Epidermal melanocyte (primary cell): Measurements from ENCODE around the gene MYG1.
"Not testable (repeated sequence)": the region's sequence is repeated elsewhere in the genome, so short reads cannot be mapped to it uniquely, and the experiment has no call there.

Experiments used
- DNase-seq: peaks from one replicate; pipeline ENCODE4 v3.0.0; 2011; ENCODE audit warnings: low spot score; ENCODE audit not compliant: insufficient read length

MYG1 gene

DNA sequence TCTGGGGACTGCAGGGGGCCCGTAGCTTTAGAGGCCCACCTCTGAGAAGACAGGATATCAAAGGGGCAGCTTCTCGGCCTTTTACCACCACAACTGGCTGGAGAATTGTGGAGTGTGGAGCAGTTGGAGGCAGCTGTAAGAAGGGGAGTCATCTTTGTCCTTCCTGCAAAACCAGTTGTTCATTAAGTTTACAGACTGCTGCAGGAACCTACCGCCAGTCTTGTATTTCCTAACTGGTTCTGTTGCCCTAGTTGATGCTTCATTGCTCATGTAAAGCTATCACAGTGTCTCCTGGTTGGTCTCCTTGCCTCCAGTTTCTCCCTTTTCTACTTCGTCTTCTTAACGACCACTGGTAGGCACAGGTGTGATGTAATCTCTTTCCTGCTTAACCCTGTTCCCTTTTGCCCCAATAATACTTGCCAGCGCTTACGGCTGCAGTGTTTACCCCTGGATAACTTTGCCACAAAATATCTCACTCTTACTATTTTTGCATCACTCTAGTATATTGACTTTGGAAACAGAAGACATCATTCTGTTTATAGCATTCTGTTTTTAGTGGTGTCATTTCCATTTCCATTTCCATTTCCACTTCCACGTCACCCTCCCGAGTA is 19.5 kb upstream of the MYG1 start:
- no peak for DNase-seq

- no peak for DNase-seq
These were observed 13.0 kb upstream of the MYG1 start for GRCh38 chr12:53286448-53286847.

- DNase-seq = peak; percentile 77
These were observed 11.7 kb upstream of the MYG1 start for GRCh38 chr12:53287741-53288216.

DNA sequence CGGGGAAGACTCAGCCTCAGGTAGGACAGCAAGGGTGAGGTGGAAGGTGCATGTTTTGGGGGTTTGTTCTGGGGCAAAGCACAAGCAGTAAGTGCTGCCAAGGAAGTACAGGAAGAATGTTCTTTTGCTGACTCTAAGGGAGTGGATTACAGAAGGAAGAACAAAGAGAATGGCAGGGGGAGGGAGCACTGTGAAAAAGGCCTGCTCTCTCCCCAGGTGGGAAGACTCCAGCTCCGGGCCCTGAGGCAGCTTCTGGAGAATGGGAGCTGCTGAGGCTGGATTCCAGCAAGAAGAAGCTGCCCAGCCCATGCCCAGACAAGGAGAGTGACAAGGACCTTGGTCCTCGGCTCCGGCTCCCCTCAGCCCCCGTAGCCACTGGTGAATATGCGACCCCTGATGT is 11.2 kb upstream of the MYG1 start:
- no peak for DNase-seq

GRCh38 chr12:53289891-53290290 is 9.6 kb upstream of the MYG1 start:
- no peak for DNase-seq

GRCh38 chr12:53290661-53291060 is 8.8 kb upstream of the MYG1 start:
- DNase-seq = no peak

DNA sequence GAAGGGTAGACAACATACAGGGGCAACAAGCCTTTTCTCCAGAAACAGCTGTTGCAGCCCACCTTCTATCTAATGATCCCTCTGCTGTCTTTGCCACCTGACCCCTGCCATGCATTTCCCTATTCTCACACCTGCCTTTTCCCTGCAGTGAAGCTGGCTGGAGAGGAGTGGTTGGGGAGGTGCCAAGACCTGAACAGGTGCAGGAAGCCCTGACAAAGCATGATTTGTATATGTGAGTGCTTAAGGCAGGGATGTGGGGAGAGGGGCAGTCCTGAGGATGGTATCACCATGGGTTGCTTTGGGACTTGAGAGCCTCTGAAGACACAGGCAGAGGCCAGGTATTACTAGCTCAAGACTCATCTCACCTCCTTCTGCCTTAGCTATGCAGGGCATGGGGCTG is 7.1 kb upstream of the MYG1 start:
- DNase-seq = no peak

GRCh38 chr12:53295070-53295890 is 4.2 kb upstream of the MYG1 start, which contains the start of gene PFDN5:
Gene PFDN5, plus strand, starts transcription at chr12:53295542. Its CDS starts 26 bp downstream, at chr12:53295568.
- DNase-seq = peak; percentile 84

DNA sequence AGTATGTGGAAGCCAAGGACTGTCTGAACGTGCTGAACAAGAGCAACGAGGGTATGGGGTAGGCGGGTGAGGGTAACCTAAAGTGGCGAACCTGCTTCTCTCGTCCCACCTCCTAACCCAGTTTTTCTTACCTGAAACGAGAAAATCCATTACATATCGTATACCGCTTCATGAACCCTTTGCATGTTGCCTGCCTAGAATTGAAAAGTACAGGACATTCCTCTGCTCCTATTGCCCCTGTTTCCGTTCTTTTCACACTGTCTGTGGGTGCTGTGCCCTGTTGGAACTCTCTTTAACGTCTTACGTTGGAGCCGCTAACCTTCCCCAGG is 3.6 kb upstream of the MYG1 start:
- no peak for DNase-seq

- DNase-seq = not testable (repeated sequence)
These were observed 2.4 kb upstream of the MYG1 start for GRCh38 chr12:53297106-53297505.

- no peak for DNase-seq
These were observed 1.3 kb upstream of the MYG1 start for GRCh38 chr12:53298164-53298563.

GRCh38 chr12:53299101-53299453 is 418 bp upstream of the MYG1 start:
- DNase-seq = no peak

GRCh38 chr12:53300187-53300586 is 692 bp downstream of the MYG1 start:
- no peak for DNase-seq

DNA sequence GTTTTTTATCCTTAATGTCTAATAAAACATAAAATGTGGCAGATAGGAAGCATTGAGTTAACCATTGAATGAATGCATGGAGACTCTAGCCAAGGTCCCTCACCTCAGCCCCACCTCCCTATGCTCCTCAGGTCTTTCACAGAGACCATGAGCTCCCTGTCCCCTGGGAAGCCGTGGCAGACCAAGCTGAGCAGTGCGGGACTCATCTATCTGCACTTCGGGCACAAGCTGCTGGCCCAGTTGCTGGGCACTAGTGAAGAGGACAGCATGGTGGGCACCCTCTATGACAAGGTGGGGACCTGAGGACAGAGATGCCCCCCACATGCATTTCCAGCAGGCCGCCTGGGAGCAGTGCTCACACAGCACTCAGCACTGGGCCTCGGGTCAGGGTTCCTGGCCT is 3.4 kb downstream of the MYG1 start:
- DNase-seq = no peak

GRCh38 chr12:53306826-53307225 is 7.3 kb downstream of the MYG1 start:
- no peak for DNase-seq

GRCh38 chr12:53308276-53308675 is 8.8 kb downstream of the MYG1 start:
- no peak for DNase-seq

DNA sequence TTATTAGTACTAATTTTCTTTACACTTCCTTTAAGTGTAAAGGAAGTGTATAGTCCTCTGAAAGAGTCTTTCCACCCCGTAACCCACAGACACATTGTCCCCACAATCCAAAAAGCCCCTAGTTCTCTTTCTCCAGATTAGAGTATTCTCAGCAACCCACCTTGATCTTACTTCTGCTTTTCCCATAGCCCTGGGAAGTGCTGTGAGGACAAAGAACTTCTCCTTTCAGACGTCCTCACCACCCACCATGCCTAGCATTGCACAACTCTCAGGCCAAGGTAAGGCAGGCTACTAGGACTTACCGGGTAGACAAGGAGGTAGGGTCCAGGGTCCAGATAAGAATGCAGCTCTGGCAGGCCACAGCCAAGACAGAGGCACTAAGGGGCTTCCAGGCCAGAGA is 14.5 kb downstream of the MYG1 start:
- no peak for DNase-seq

DNA sequence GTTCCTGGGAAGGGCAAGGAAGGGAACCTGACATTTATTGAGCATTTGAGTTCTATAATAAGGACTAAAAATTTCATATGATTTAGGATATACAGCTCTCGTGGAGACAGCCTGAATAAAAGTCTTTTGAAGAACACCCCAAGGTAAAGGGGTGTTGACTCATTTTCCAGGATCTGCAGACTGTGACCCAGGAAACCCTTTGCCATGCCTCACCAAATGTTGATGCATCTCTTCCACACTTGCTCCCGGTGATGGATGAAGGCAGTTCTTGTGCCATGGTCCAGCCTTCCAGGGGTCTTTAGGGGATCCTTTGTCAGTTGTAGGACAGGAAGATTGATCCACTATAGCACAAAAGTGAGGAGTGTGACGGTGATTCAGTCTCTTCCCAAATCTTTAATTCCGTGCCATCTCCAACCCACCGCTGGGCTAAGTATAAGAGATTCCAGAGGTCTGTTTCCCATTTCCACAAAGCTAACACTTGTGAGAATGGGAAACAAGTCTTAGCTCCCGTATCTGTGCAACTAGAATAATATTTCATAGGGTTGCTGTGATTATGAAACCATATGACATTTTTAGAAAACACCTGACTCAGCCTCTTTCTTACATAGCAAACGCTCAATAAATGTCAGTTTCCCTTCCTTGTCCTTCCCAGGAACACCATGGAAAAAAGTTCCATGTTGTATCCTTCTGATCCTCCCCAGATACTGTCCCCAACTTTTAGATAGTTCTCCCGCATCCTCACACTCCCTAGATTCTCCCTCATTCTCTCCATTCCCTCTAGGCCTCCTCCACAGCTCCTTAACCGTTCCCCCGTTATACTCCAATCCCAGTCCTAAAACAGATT is 21.1 kb downstream of the MYG1 start:
- DNase-seq = no peak

- no peak for DNase-seq
These were observed 24.8 kb downstream of the MYG1 start for GRCh38 chr12:53324113-53324778.

- peak; percentile 95 for DNase-seq
These were observed 25.4 kb downstream of the MYG1 start for GRCh38 chr12:53324779-53325510.

DNA sequence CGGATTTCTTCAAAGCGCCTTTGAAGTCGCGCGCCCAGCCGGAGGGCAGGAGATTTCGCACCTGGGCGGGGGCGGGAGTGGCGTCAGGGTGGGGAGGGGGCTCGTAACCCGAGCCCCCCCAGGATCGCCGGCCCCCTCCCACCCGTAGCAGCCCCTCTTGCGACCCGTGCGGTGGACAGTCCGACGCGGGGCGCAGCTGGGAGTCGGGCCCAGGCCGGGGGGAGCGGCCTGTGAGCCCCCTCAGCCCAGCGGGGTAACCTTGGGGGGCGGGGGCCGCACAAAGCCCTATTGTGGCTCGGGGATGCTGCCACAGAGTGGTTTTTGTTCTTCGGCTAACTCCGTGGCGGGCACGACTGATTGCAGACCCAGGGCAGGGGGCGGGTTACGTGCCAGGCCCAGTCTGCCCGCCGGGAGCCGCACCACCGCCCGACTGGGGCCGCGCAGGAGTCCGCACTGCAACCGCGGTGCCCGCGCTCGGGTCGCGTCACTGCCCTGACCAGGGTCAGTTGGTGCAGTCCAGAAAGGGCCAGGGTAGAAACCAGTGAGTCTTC is 26.1 kb downstream of the MYG1 start:
- peak; percentile 74 for DNase-seq
